ENCODE results near the gene FKBP10. TPM values are rescaled to one million over a fixed set of nuclear protein-coding genes. Genes with fewer than 3 reads are reported as not detected.
A peak's percentile ranks its signal among the peaks of the same experiment; 100 is the strongest.

The FKBP10 gene
- total and polyA plus RNA-seq, 4 donors = 0.71 to 17.6 (median 5.6) TPM

DNA sequence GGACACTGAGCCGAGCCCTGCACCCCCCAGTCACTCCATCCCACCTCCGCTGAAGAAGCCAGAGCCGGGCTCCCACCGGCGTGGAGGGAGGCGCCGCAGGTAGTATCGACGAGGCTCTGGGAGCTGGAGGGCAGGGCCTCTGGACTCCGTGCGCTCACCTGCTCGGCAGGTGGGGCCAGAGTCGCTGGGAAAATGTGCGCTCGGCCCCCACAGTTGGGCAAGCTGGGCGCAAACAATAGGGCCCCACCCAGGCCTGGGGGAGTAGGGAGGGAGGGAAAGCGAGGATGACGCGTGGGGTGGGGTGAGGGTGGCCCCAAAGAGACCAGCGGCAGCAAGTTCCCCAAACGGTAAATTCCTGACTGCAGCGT lies 27.0 kb upstream of the FKBP10 start:
- Histone ChIP-seq H3K4me1 (ENCODE audit: control insufficient read depth in 4 of 4, insufficient read depth in 4 of 4, low read length in 3 of 4) (peaks cover 8 to 33% (median 24%) of the 10 kb centered on the region in 4 donors), H3K4me3 (ENCODE audit: low read depth in 1 of 3, low read length in 3 of 3) (peak overlapping the region; percentile 71 to 94 (median 82)), H3K36me3 (ENCODE audit: control insufficient read depth in 4 of 4, insufficient read depth in 3 of 4, low read depth in 1 of 4, low read length in 3 of 4) (no peaks in the 10 kb centered on the region), H3K27me3 (ENCODE audit: control insufficient read depth in 4 of 4, insufficient read depth in 4 of 4, low read length in 3 of 4) (no peaks in the 10 kb centered on the region), H3K27ac (ENCODE audit: low read depth in 1 of 2, low read length in 2 of 2) (peak overlapping the region; percentile 84 to 86), H3K9me3 (ENCODE audit: control insufficient read depth in 4 of 4, low read length in 3 of 4) (no peaks in the 10 kb centered on the region), H3K9ac (ENCODE audit: low read depth in 1 of 2, low read length in 2 of 2) (peak overlapping the region; percentile 53 to 88)
- WGBS = 1% methylated on average over 22 of the region's 22 CpGs
- peak; percentile 45 for DNase-seq (ENCODE audit: low spot score)
- no peak for TF ChIP-seq YY1 (IDR thresholded peaks at IDR 0.05)

DNA sequence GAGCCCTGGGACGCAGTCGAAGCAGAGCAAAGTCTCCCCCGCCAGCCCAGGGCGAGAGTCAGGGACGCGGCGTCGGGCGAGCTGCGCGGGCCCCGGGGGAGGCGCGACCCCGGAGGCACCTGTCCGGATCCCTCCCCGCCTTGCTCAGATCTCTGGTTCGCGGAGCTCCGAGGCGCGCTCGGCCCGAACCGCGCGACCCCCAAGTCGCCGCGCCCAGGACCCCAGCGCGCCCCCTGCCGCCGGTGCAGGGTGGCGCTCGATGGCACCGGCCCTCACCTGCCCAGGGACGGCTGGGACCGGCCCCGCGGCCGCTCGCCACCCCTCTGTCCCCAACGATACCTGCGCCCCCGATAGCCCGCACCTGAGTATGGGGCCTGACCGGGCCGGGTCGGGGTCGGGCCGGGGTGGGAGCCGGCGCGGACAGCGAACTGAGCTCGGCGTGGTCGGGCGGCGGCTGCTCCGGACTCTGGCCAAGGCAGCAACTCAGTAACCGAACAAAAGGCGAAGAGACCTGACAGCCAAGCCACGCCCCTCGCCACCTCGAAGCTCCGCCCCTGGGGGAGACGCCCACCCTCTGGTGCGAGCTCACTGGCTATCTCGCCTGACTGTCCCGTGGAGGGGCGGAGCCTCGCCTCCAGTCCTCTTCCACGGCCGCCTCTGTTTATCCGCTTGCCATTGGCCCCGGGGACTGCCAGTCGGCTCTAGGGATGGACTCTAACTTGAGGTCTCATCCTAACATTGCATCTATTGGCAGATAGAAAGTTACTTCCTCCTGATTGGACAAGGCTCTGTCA lies 26.4 kb upstream of the FKBP10 start, which contains the start of gene JUP:
Gene JUP (minus strand): TSS at position 485 of the 794 bp plus-strand sequence. CDS start 14,857 bp downstream, outside the sequence.
- under 1% methylated on average over 79 of the region's 79 CpGs for WGBS

More for the DNA sequence above, 26.4 kb upstream of the FKBP10 start, which contains the start of gene JUP:
- no peaks in the 10 kb centered on the region for H3K36me3 ChIP-seq (ENCODE audit: control insufficient read depth in 4 of 4, insufficient read depth in 3 of 4, low read depth in 1 of 4, low read length in 3 of 4)
- TF ChIP-seq, protein P1, sequence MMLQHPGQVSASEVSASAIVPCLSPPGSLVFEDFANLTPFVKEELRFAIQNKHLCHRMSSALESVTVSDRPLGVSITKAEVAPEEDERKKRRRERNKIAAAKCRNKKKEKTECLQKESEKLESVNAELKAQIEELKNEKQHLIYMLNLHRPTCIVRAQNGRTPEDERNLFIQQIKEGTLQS (IDR thresholded peaks at IDR 0.05) = no peak
- TF ChIP-seq HNF4G (IDR thresholded peaks at IDR 0.05) (no peak), NR2F2 (IDR thresholded peaks at IDR 0.05) (peak; percentile 40), RAD21 (IDR thresholded peaks at IDR 0.05) (peak in 1 of 2 donors; percentile 10), HNF4A (conservative IDR thresholded peaks at IDR 0.05) (peak in 1 of 2 donors; percentile 57), JUND (IDR thresholded peaks at IDR 0.05) (no peak), FOXA1 (IDR thresholded peaks at IDR 0.05) (no peak), RXRA (IDR thresholded peaks at IDR 0.05) (peak; percentile 34 to 42), TAF1 (conservative IDR thresholded peaks at IDR 0.05) (peak; percentile 52), EGR1 (IDR thresholded peaks at IDR 0.05; ENCODE audit: low read depth in 2 of 2) (no peak), SP1 (IDR thresholded peaks at IDR 0.05) (peak; percentile 98), YY1 (IDR thresholded peaks at IDR 0.05) (peak; percentile 56), FOXA2 (IDR thresholded peaks at IDR 0.05) (no peak), GABPA (IDR thresholded peaks at IDR 0.05 in 1 of 2, conservative IDR thresholded peaks at IDR 0.05 in 1 of 2) (peak in 1 of 2 donors; percentile 30)
- TF ChIP-seq, protein P2, sequence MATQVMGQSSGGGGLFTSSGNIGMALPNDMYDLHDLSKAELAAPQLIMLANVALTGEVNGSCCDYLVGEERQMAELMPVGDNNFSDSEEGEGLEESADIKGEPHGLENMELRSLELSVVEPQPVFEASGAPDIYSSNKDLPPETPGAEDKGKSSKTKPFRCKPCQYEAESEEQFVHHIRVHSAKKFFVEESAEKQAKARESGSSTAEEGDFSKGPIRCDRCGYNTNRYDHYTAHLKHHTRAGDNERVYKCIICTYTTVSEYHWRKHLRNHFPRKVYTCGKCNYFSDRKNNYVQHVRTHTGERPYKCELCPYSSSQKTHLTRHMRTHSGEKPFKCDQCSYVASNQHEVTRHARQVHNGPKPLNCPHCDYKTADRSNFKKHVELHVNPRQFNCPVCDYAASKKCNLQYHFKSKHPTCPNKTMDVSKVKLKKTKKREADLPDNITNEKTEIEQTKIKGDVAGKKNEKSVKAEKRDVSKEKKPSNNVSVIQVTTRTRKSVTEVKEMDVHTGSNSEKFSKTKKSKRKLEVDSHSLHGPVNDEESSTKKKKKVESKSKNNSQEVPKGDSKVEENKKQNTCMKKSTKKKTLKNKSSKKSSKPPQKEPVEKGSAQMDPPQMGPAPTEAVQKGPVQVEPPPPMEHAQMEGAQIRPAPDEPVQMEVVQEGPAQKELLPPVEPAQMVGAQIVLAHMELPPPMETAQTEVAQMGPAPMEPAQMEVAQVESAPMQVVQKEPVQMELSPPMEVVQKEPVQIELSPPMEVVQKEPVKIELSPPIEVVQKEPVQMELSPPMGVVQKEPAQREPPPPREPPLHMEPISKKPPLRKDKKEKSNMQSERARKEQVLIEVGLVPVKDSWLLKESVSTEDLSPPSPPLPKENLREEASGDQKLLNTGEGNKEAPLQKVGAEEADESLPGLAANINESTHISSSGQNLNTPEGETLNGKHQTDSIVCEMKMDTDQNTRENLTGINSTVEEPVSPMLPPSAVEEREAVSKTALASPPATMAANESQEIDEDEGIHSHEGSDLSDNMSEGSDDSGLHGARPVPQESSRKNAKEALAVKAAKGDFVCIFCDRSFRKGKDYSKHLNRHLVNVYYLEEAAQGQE (IDR thresholded peaks at IDR 0.05) = peak; percentile 82
- TF ChIP-seq, protein P3, sequence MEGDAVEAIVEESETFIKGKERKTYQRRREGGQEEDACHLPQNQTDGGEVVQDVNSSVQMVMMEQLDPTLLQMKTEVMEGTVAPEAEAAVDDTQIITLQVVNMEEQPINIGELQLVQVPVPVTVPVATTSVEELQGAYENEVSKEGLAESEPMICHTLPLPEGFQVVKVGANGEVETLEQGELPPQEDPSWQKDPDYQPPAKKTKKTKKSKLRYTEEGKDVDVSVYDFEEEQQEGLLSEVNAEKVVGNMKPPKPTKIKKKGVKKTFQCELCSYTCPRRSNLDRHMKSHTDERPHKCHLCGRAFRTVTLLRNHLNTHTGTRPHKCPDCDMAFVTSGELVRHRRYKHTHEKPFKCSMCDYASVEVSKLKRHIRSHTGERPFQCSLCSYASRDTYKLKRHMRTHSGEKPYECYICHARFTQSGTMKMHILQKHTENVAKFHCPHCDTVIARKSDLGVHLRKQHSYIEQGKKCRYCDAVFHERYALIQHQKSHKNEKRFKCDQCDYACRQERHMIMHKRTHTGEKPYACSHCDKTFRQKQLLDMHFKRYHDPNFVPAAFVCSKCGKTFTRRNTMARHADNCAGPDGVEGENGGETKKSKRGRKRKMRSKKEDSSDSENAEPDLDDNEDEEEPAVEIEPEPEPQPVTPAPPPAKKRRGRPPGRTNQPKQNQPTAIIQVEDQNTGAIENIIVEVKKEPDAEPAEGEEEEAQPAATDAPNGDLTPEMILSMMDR (IDR thresholded peaks at IDR 0.05; ENCODE audit: low read depth, low read length, missing input control) = peak; percentile 62
- TF ChIP-seq, protein P4, sequence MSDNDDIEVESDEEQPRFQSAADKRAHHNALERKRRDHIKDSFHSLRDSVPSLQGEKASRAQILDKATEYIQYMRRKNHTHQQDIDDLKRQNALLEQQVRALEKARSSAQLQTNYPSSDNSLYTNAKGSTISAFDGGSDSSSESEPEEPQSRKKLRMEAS (IDR thresholded peaks at IDR 0.05) = peak; percentile 39
- TF ChIP-seq, protein P5, sequence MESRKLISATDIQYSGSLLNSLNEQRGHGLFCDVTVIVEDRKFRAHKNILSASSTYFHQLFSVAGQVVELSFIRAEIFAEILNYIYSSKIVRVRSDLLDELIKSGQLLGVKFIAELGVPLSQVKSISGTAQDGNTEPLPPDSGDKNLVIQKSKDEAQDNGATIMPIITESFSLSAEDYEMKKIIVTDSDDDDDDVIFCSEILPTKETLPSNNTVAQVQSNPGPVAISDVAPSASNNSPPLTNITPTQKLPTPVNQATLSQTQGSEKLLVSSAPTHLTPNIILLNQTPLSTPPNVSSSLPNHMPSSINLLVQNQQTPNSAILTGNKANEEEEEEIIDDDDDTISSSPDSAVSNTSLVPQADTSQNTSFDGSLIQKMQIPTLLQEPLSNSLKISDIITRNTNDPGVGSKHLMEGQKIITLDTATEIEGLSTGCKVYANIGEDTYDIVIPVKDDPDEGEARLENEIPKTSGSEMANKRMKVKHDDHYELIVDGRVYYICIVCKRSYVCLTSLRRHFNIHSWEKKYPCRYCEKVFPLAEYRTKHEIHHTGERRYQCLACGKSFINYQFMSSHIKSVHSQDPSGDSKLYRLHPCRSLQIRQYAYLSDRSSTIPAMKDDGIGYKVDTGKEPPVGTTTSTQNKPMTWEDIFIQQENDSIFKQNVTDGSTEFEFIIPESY (IDR thresholded peaks at IDR 0.05) = peak; percentile 28
- H3K4me3 ChIP-seq (ENCODE audit: low read depth in 1 of 3, low read length in 3 of 3) = peak within 1 kb of the TSS; percentile 71 to 94 (median 82)
- no peaks in the 10 kb centered on the region for H3K9me3 ChIP-seq (ENCODE audit: control insufficient read depth in 4 of 4, low read length in 3 of 4)
- peaks cover 8 to 30% (median 23%) of the 10 kb centered on the region in 4 donors for H3K4me1 ChIP-seq (ENCODE audit: control insufficient read depth in 4 of 4, insufficient read depth in 4 of 4, low read length in 3 of 4)
- peak within 1 kb of the TSS; percentile 84 to 86 for H3K27ac ChIP-seq (ENCODE audit: low read depth in 1 of 2, low read length in 2 of 2)
- peak within 1 kb of the TSS; percentile 53 to 88 for H3K9ac ChIP-seq (ENCODE audit: low read depth in 1 of 2, low read length in 2 of 2)
- no peaks in the 10 kb centered on the region for H3K27me3 ChIP-seq (ENCODE audit: control insufficient read depth in 4 of 4, insufficient read depth in 4 of 4, low read length in 3 of 4)
- peak; percentile 98 for DNase-seq (ENCODE audit: low spot score)
